HCT116 (cell line): ENCODE measurements around the gene C16orf74. TPM values are rescaled to one million over a fixed set of nuclear protein-coding genes. Genes with fewer than 3 reads are reported as not detected.

Experiments
- ATAC-seq: fragments of 200-7000 bp; cut with Tn5 transposase; 2 replicates; pipeline ENCODE4 v1.9.1; 2020; ENCODE audit warnings: mild to moderate bottlenecking, moderate library complexity
- BruUV-seq: library from RNA; stranded (reverse); fragments of 400-500 nt; replicated peaks from 2 replicates; lab custom pipeline; 2021; lab: Mats Ljungman, UMichigan
- CTCF ChIA-PET: fragments of 300-600 bp; sonication (Branson Sonifier 250); formaldehyde crosslinking; loops from one replicate; lab custom pipeline; 2021; ENCODE audit warnings: antibody characterized with exemption; lab: Charles Lee
- POLR2A ChIA-PET: fragments of 300-600, 350-600 bp; sonication (Branson Sonifier 250); formaldehyde crosslinking; loops from one replicate; lab custom pipeline; 2021; ENCODE audit warnings: antibody characterized with exemption; lab: Charles Lee
- RAD21 ChIA-PET, 2 experiments: fragments of 300-600 bp; sonication (Branson Sonifier 250); formaldehyde crosslinking; loops; one replicate each; lab custom pipeline; 2023; ENCODE audit warnings: low total read pairs in 2 of 2; ENCODE audit not compliant: uncharacterized antibody in 2 of 2, unreplicated experiment in 2 of 2, low non-redundant PET in 1 of 2; lab: Charles Lee
- DNase-seq: peaks from one replicate; pipeline ENCODE4 v3.0.0-alpha.2; 2010; ENCODE audit warnings: low read depth, low spot score
- H2AFZ ChIP-seq: fragments of 200-600 bp; shearing (Covaris generic), sonication (generic); 2 replicates; pipeline ENCODE4 v1.6.1; 2017; ENCODE audit warnings: low read depth, mixed run types, mixed read lengths, antibody characterized with exemption, low read length; ENCODE audit not compliant: poor library complexity, severe bottlenecking
- H3K27ac ChIP-seq: 2 replicates; pipeline ENCODE4 v1.5.1; 2012; ENCODE audit warnings: low read depth, low read length
- H3K27me3 ChIP-seq: fragments of 200-600 bp; sonication (generic); 2 replicates; pipeline ENCODE4 v1.6.1; 2016; ENCODE audit warnings: mixed run types, low read length, mixed read lengths; ENCODE audit not compliant: insufficient read depth
- H3K36me3 ChIP-seq, 2 experiments: fragments of 200-500 bp in 1 of 2; fragments of 200-600 bp in 1 of 2; sonication (Bioruptor generic) in 1 of 2; sonication (generic) in 1 of 2; 2 replicates each; pipeline versions ENCODE4 v1.5.1 to v1.6.1; 2014 to 2016; ENCODE audit warnings: low read length in 2 of 2, inconsistent platforms in 1 of 2, mixed read lengths in 1 of 2, mixed run types in 1 of 2; ENCODE audit not compliant: insufficient read depth in 2 of 2, control insufficient read depth in 1 of 2
- H3K4me1 ChIP-seq, 2 experiments: fragments of 200-600 bp in 1 of 2; sonication (generic) in 1 of 2; 2 replicates each; pipeline versions ENCODE4 v1.5.1 to v1.6.1; 2012 to 2017; ENCODE audit warnings: low read length in 2 of 2, inconsistent platforms in 1 of 2, mild to moderate bottlenecking in 1 of 2, mixed read lengths in 1 of 2, mixed run types in 1 of 2, moderate library complexity in 1 of 2; ENCODE audit not compliant: insufficient read depth in 2 of 2, control insufficient read depth in 1 of 2
- H3K4me2 ChIP-seq: fragments of 200-600 bp; sonication (generic); 2 replicates; pipeline ENCODE4 v1.6.1; 2017; ENCODE audit warnings: mixed run types, low read length, mixed read lengths
- H3K4me3 ChIP-seq, 2 experiments: fragments of 200-600 bp in 1 of 2; sonication (generic) in 1 of 2; replicated peaks in 1 of 2; 2 replicates each; pipeline ENCODE4 v1.5.1; 2011 to 2016; ENCODE audit warnings: low read length in 2 of 2, control low read depth in 1 of 2, low read depth in 1 of 2, mild to moderate bottlenecking in 1 of 2, mixed read lengths in 1 of 2, mixed run types in 1 of 2
- H3K79me2 ChIP-seq: fragments of 200-600 bp; sonication (generic); 2 replicates; pipeline ENCODE4 v1.6.1; 2017; ENCODE audit warnings: mild to moderate bottlenecking, mixed run types, low read length, moderate library complexity, mixed read lengths; ENCODE audit not compliant: insufficient read depth
- H3K9ac ChIP-seq: fragments of 200-600 bp; sonication (generic); 2 replicates; pipeline ENCODE4 v1.6.1; 2016; ENCODE audit warnings: low read length, mixed read lengths
- H3K9me2 ChIP-seq: fragments of 200-600 bp; sonication (generic), shearing (Covaris generic); 2 replicates; pipeline ENCODE4 v1.6.1; 2017; ENCODE audit warnings: mixed run types, mild to moderate bottlenecking, moderate library complexity; ENCODE audit not compliant: insufficient read depth
- H3K9me3 ChIP-seq, 2 experiments: fragments of 200-500 bp in 1 of 2; fragments of 200-600 bp in 1 of 2; sonication (Bioruptor generic) in 1 of 2; sonication (generic) in 1 of 2; 2 replicates each; pipeline ENCODE4 v1.6.1; 2014 to 2017; ENCODE audit warnings: low read length in 2 of 2, mixed read lengths in 2 of 2, inconsistent platforms in 1 of 2, low read depth in 1 of 2, mild to moderate bottlenecking in 1 of 2, mixed run types in 1 of 2, moderate library complexity in 1 of 2; ENCODE audit not compliant: control insufficient read depth in 1 of 2, insufficient read depth in 1 of 2
- H4K20me1 ChIP-seq: fragments of 200-600 bp; sonication (generic), shearing (Covaris generic); 2 replicates; pipeline ENCODE4 v1.6.1; 2017; ENCODE audit warnings: mixed run types, mild to moderate bottlenecking, moderate library complexity; ENCODE audit not compliant: insufficient read depth
- CBX3 ChIP-seq: IDR thresholded peaks from 2 replicates; pipeline ENCODE4 v1.6.1; 2012; ENCODE audit warnings: low read depth
- CEBPB ChIP-seq: IDR thresholded peaks from 2 replicates; pipeline ENCODE4 v1.6.1; 2012; ENCODE audit warnings: low read depth
- EGR1 ChIP-seq: IDR thresholded peaks from 2 replicates; pipeline ENCODE4 v1.6.1; 2012; ENCODE audit warnings: low read depth
- ELF1 ChIP-seq: IDR thresholded peaks from 2 replicates; pipeline ENCODE4 v1.6.1; 2012; ENCODE audit warnings: low read depth, borderline replicate concordance
- EZH2 ChIP-seq: fragments of 200-600 bp; sonication (generic); IDR thresholded peaks from 2 replicates; pipeline ENCODE4 v1.6.1; 2017; ENCODE audit warnings: antibody characterized with exemption, mixed run types
- JUND ChIP-seq: IDR thresholded peaks from 2 replicates; pipeline ENCODE4 v1.6.1; 2012
- POLR2A ChIP-seq: IDR thresholded peaks from 2 replicates; pipeline ENCODE4 v1.7.0; 2011; ENCODE audit warnings: borderline replicate concordance; ENCODE audit not compliant: insufficient read depth, insufficient read length; ENCODE audit errors: extremely low read depth
- POLR2AphosphoS5 ChIP-seq: IDR thresholded peaks from 2 replicates; pipeline ENCODE4 v1.6.1; 2011; ENCODE audit warnings: mild to moderate bottlenecking, low read depth, low read length, moderate library complexity
- RAD21 ChIP-seq: IDR thresholded peaks from 2 replicates; pipeline ENCODE4 v1.6.1; 2012; ENCODE audit warnings: low read depth, mild to moderate bottlenecking
- SIN3A ChIP-seq: IDR thresholded peaks from 2 replicates; pipeline ENCODE4 v1.6.1; 2012; ENCODE audit warnings: low read depth
- SP1 ChIP-seq: IDR thresholded peaks from 2 replicates; pipeline ENCODE4 v1.6.1; 2012; ENCODE audit warnings: low read depth
- SRF ChIP-seq: IDR thresholded peaks from 2 replicates; pipeline ENCODE4 v1.6.1; 2012; ENCODE audit warnings: low read depth
- TCF7L2 ChIP-seq: IDR thresholded peaks from 2 replicates; pipeline ENCODE4 v1.7.0; 2011; ENCODE audit warnings: borderline replicate concordance, inconsistent platforms; ENCODE audit not compliant: insufficient read depth, insufficient read length; ENCODE audit errors: extremely low read depth
- ZFX ChIP-seq: fragments of 450-650 bp; IDR thresholded peaks from 2 replicates; pipeline ENCODE4 v1.6.1; 2017
- ZNF274 ChIP-seq: fragments of 200-500 bp; sonication (Bioruptor generic); IDR thresholded peaks from 2 replicates; pipeline ENCODE4 v1.6.1; 2014; ENCODE audit warnings: mild to moderate bottlenecking, low read depth, low read length, inconsistent platforms
- intact Hi-C: fragments of 100-400 bp; cut with micrococcal nuclease; formaldehyde crosslinking; loops from 2 replicates; pipeline ENCODE4 v1.10.0; 2022
- total RNA-seq: library from RNA; stranded (reverse); gene quantifications from one replicate; pipeline ENCODE4 v1.2.1, GENCODE V29; 2021; ENCODE audit not compliant: unreplicated experiment
- TF ChIP-seq, protein P1 (sequence below), 3 experiments: fragments of 200-600 bp in 1 of 3; sonication (generic) in 1 of 3; IDR thresholded peaks in 2 of 3; conservative IDR thresholded peaks in 1 of 3; 2 replicates each; pipeline ENCODE4 v1.5.1; 2012 to 2017; ENCODE audit warnings: low read depth in 2 of 3, low read length in 2 of 3, antibody characterized with exemption in 1 of 3, borderline replicate concordance in 1 of 3, control low read depth in 1 of 3, mild to moderate bottlenecking in 1 of 3, mixed read lengths in 1 of 3, mixed run types in 1 of 3, moderate library complexity in 1 of 3; ENCODE audit not compliant: insufficient read depth in 1 of 3
- TF ChIP-seq, protein P2 (sequence below): IDR thresholded peaks from 2 replicates; pipeline ENCODE4 v1.6.1; 2012
- TF ChIP-seq, protein P3 (sequence below): IDR thresholded peaks from 2 replicates; pipeline ENCODE4 v1.6.1; 2011; ENCODE audit warnings: mild to moderate bottlenecking, low read length, moderate library complexity; ENCODE audit not compliant: insufficient replicate concordance; ENCODE audit errors: extremely low read depth
- TF ChIP-seq, protein P4 (sequence below): IDR thresholded peaks from 2 replicates; pipeline ENCODE4 v1.6.1; 2012
- TF ChIP-seq, protein P5 (sequence below): IDR thresholded peaks from 2 replicates; pipeline ENCODE4 v1.6.1; 2012; ENCODE audit warnings: low read depth

Gene C16orf74
- total RNA-seq, 1 experiment from 2014 or later: 30.0 TPM

DNA sequence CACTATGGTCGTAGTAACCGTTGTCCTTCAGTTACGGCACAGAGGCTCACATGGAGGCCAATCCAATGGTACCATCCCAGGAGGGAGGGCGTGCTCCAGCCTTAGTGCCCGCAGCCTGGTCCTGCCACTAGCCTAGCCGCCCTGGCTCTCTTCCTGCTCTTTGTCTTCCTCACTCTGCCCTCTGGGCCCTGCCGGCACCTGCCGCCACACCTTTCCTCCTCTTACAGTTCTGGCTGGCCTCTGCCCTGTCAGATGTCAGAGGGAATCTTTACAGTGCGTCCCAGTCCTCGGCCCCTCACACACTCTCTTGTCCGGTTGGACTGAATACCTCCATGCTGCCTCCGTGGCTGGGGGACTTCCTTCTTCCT lies 85.5 kb downstream of the C16orf74 start:
- BruUV-seq: no TSS peak
- no peaks in the 10 kb centered on the region for H3K27me3 ChIP-seq
- CTCF ChIA-PET: no interaction called here
- no peak overlapping the region for H3K4me3 ChIP-seq
- H4K20me1 ChIP-seq: peaks cover 4% of the 10 kb centered on the region; the same call in 1 of the 2 replicates
- H3K27ac ChIP-seq: no peak overlapping the region
- H3K36me3 ChIP-seq: peaks cover 73% of the 10 kb centered on the region in 2 experiments; a peak in 3 of 4 replicates
- no peaks in the 10 kb centered on the region for H3K9me3 ChIP-seq
- DNase-seq (no peak), ATAC-seq (no peak)
- intact Hi-C loops: no loop called here
- RAD21 ChIA-PET: no interaction called here
- H3K9me2 ChIP-seq: no peaks in the 10 kb centered on the region
- TF ChIP-seq ZNF274 (no peak), JUND (no peak), CBX3 (no peak), CEBPB (no peak), ZFX (no peak), SP1 (no peak), SIN3A (no peak), POLR2A (no peak), EGR1 (no peak), POLR2AphosphoS5 (no peak), RAD21 (no peak), SRF (no peak), ELF1 (no peak), EZH2 (no peak), TCF7L2 (no peak)
- TF ChIP-seq, protein P1, sequence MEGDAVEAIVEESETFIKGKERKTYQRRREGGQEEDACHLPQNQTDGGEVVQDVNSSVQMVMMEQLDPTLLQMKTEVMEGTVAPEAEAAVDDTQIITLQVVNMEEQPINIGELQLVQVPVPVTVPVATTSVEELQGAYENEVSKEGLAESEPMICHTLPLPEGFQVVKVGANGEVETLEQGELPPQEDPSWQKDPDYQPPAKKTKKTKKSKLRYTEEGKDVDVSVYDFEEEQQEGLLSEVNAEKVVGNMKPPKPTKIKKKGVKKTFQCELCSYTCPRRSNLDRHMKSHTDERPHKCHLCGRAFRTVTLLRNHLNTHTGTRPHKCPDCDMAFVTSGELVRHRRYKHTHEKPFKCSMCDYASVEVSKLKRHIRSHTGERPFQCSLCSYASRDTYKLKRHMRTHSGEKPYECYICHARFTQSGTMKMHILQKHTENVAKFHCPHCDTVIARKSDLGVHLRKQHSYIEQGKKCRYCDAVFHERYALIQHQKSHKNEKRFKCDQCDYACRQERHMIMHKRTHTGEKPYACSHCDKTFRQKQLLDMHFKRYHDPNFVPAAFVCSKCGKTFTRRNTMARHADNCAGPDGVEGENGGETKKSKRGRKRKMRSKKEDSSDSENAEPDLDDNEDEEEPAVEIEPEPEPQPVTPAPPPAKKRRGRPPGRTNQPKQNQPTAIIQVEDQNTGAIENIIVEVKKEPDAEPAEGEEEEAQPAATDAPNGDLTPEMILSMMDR (IDR thresholded peaks at IDR 0.05 in 2 of 3, conservative IDR thresholded peaks at IDR 0.05 in 1 of 3; ENCODE audit: borderline replicate concordance in 1 of 3, insufficient read depth in 1 of 3, low read depth in 2 of 3, low read length in 2 of 3): no peak
- TF ChIP-seq, protein P2, sequence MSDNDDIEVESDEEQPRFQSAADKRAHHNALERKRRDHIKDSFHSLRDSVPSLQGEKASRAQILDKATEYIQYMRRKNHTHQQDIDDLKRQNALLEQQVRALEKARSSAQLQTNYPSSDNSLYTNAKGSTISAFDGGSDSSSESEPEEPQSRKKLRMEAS: no peak
- TF ChIP-seq, protein P3, sequence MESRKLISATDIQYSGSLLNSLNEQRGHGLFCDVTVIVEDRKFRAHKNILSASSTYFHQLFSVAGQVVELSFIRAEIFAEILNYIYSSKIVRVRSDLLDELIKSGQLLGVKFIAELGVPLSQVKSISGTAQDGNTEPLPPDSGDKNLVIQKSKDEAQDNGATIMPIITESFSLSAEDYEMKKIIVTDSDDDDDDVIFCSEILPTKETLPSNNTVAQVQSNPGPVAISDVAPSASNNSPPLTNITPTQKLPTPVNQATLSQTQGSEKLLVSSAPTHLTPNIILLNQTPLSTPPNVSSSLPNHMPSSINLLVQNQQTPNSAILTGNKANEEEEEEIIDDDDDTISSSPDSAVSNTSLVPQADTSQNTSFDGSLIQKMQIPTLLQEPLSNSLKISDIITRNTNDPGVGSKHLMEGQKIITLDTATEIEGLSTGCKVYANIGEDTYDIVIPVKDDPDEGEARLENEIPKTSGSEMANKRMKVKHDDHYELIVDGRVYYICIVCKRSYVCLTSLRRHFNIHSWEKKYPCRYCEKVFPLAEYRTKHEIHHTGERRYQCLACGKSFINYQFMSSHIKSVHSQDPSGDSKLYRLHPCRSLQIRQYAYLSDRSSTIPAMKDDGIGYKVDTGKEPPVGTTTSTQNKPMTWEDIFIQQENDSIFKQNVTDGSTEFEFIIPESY: no peak
- TF ChIP-seq, protein P4, sequence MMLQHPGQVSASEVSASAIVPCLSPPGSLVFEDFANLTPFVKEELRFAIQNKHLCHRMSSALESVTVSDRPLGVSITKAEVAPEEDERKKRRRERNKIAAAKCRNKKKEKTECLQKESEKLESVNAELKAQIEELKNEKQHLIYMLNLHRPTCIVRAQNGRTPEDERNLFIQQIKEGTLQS: no peak
- TF ChIP-seq, protein P5, sequence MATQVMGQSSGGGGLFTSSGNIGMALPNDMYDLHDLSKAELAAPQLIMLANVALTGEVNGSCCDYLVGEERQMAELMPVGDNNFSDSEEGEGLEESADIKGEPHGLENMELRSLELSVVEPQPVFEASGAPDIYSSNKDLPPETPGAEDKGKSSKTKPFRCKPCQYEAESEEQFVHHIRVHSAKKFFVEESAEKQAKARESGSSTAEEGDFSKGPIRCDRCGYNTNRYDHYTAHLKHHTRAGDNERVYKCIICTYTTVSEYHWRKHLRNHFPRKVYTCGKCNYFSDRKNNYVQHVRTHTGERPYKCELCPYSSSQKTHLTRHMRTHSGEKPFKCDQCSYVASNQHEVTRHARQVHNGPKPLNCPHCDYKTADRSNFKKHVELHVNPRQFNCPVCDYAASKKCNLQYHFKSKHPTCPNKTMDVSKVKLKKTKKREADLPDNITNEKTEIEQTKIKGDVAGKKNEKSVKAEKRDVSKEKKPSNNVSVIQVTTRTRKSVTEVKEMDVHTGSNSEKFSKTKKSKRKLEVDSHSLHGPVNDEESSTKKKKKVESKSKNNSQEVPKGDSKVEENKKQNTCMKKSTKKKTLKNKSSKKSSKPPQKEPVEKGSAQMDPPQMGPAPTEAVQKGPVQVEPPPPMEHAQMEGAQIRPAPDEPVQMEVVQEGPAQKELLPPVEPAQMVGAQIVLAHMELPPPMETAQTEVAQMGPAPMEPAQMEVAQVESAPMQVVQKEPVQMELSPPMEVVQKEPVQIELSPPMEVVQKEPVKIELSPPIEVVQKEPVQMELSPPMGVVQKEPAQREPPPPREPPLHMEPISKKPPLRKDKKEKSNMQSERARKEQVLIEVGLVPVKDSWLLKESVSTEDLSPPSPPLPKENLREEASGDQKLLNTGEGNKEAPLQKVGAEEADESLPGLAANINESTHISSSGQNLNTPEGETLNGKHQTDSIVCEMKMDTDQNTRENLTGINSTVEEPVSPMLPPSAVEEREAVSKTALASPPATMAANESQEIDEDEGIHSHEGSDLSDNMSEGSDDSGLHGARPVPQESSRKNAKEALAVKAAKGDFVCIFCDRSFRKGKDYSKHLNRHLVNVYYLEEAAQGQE: no peak
- POLR2A ChIA-PET: no interaction called here
- no peaks in the 10 kb centered on the region for H3K79me2 ChIP-seq
- no peak overlapping the region for H3K9ac ChIP-seq
- H3K4me1 ChIP-seq: no peaks in the 10 kb centered on the region
- no peak overlapping the region for H2AFZ ChIP-seq
- no peak overlapping the region for H3K4me2 ChIP-seq
